HepG2 (cell line): ENCODE measurements around the gene TBC1D5.

ENCODE experiments used
- HMG20B ChIP-seq: conservative IDR thresholded peaks from 2 replicates; pipeline ENCODE4 v1.6.1; 2016; ENCODE audit warnings: missing genetic modification reagents, missing compliant biosample characterization
- MYC ChIP-seq: sonication (generic); formaldehyde crosslinking; IDR thresholded peaks from 2 replicates; pipeline ENCODE4 v1.9.0; 2021; ENCODE audit warnings: missing genetic modification reagents, borderline replicate concordance
- NFYB ChIP-seq: sonication (generic); formaldehyde crosslinking; IDR thresholded peaks from 2 replicates; pipeline ENCODE4 v1.4.0; 2020; ENCODE audit warnings: missing genetic modification reagents
- SUZ12 ChIP-seq: fragments of 150-350 bp; IDR thresholded peaks from 2 replicates; pipeline ENCODE4 v1.6.1; 2014; ENCODE audit warnings: low read depth, low read length

GRCh38 chr3:17629400-17629799 is 113.0 kb downstream of the TBC1D5 start:
- TF ChIP-seq HMG20B (no peak), SUZ12 (no peak), NFYB (CRISPR knock-in tag) (no peak), MYC (CRISPR knock-in tag) (no peak)
